ENCODE results near the gene PPRC1. TPM values are rescaled to one million over a fixed set of nuclear protein-coding genes. Genes with fewer than 3 reads are reported as not detected.
"Not testable (repeated sequence)": the region's sequence is repeated elsewhere in the genome, so short reads cannot be mapped to it uniquely, and the experiment has no call there.

The PPRC1 gene
- total RNA-seq, 1 donor from 2014 or later = 45.6 TPM

- ATAC-seq (no peak), DNase-seq (ENCODE audit: low spot score) (no peak)
- intact Hi-C loops (cut with DNase I) = no loop called here
Observed at GRCh38 chr10:102184606-102185005, 51.8 kb downstream of the PPRC1 start.

- intact Hi-C loops (cut with DNase I) = no loop called here
- DNase-seq (ENCODE audit: low spot score) (no peak), ATAC-seq (no peak)
Observed at GRCh38 chr10:102185272-102185671, 52.4 kb downstream of the PPRC1 start.

GRCh38 chr10:102185811-102186527 lies 53.1 kb downstream of the PPRC1 start:
- no peak for ATAC-seq
- intact Hi-C loops (cut with DNase I) = no loop called here

GRCh38 chr10:102188298-102188940 lies 55.6 kb downstream of the PPRC1 start:
- intact Hi-C loops (cut with DNase I) = no loop called here
- ATAC-seq (peak; percentile 17), DNase-seq (ENCODE audit: low spot score) (no peak)

More at GRCh38 chr10:102185811-102186527, 53.1 kb downstream of the PPRC1 start:
- no peak for DNase-seq (ENCODE audit: low spot score)

DNA sequence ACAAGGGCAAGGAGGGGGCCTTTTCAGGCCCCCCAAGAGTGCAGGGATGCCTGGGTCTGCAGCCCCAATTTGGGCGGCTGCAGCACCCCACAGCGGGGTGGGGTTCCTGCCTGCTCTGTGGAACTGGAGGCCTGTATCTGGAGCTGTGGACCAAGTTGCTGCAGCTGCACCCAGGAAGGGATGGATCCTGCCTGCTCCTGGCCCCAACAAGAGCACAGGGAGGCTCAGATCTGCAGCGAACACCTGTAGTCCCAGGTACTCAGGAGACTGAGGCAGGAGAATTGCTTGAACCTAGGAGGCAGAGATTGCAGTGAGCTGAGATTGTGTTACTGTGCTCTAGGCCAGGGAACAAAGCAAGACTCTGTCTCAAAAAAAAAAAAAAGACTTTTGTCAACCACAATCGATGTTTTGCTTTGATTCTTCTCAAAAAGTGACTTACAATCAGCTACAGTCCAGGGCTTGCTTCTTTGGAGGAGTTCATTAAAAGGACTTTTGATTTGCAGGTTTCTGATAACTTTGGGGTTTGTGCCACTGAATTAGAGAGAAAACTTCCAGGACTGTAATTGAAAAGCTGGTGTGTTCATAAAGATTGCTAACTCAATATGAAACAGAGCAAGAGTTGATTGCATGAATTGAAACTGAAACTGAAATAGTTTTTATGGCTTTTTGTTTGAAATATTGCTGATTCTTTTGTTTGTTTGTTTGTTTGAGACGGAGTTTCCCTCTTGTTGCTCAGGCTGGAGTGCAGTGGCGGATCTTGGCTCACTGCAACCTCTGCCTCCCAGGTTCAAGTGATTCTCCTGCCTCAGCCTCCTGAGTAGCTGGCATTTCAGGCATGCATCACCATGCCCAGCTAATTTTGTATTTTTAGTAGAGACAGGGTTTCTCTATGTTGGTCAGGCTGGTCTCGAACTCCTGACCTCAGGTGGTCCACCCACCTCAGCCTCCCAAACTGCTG lies 56.4 kb downstream of the PPRC1 start:
- ATAC-seq; intact Hi-C loops (cut with DNase I); DNase-seq (ENCODE audit: low spot score): not testable (repeated sequence)

DNA sequence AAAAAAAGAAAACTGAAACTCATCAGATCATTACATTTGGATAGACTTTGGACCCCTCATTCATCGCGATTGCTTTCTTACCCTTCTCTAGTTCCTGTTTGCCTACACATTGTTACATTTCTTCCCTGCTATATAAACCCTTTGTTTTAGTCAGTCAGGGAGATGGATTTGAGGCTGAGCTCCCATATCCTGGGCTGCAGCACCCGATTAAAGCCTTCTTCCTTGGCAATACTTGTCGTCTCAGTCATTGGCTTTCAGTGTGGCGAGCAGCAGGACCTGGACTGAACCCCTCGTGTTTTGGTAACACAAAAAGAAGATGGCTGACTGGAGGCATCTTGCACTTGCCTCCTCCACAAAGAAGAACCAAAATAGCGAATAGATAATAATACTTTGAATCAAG lies 59.1 kb downstream of the PPRC1 start:
- intact Hi-C loops (cut with DNase I) = no loop called here
- DNase-seq (ENCODE audit: low spot score) (no peak), ATAC-seq (no peak)

DNA sequence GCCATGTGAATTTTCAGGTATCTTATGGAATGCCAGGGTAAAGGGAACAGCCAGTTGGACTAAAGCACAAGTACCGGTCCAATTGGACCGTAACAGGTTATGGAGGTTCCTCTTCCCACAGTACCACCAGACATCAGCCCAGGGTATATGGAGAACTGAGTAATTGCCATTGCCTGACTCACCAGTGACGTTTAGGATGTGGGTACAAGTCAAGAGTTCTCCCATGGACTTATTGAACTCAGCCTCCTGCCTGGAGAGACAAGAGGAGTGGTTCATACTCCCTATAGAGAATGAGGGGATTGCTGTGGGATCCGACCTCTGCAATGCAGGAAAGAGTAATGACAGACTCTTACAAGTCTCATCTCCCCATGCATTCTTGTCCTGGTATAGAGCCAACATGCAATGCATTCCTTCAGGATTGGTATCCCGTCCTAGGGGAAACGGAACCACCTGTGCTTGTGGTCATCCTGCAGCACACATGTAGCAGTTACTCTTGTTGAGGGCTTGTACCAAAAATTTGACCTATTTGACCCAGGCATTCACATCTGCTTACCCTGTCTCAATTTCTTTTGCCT lies 62.5 kb downstream of the PPRC1 start:
- DNase-seq (ENCODE audit: low spot score) (no peak), ATAC-seq (no peak)

DNA sequence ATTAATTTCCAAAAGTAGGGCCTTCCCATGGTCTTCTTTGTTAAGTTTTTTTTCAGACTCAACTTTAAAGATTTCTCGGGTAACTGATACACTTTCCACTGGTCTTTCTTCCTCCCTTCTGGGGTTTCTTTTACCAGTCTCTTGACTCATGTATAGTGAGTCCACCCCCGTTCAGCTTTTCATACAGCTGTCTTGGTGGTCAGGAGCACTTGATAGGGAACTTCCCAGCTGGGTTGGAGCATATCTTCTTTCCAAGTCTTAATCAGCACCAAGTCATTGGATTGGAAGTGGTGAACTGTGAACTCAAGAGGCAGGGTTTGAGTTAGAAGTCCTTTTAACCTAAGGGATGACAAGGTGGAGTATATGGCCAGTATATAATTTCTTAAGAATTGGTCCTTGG lies 64.1 kb downstream of the PPRC1 start:
- ATAC-seq = no peak
- DNase-seq (ENCODE audit: low spot score) = no peak

More for the DNA sequence above, 62.5 kb downstream of the PPRC1 start:
- intact Hi-C loops (cut with DNase I) = no loop called here

DNA sequence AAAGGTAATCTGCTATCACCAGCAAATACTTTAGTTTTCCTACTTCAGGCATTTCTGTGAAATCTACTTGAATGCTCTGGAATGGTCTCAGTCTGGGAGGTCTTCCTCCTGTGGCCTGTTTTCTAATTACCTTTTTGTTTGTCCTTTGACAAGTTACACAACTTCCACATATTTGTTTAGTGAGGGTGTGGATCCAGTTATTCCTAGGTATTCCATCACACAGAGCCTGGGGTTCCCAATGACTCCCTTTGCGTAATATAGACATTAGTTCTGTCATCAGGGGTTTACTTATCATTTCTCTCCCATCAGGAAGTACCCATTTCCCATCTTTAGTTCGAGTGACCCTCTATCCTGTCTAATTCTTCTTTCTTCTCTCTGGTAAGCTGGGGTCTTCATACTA lies 65.2 kb downstream of the PPRC1 start:
- ATAC-seq (no peak), DNase-seq (ENCODE audit: low spot score) (no peak)
- intact Hi-C loops (cut with DNase I) = no loop called here

More for the DNA sequence above, 64.1 kb downstream of the PPRC1 start:
- intact Hi-C loops (cut with DNase I) = no loop called here

Other genes with a start within 250 kb of the PPRC1 start
- 30.9 TPM for gene ARMH3, start 76.9 kb upstream of the PPRC1 start, total RNA-seq
- 14.0 TPM for gene HPS6, start 67.7 kb upstream of the PPRC1 start, total RNA-seq
- gene LDB1, start 12.7 kb upstream of the PPRC1 start, total RNA-seq = 64.3 TPM
- gene NOLC1, start 19.3 kb downstream of the PPRC1 start, total RNA-seq = 46.7 TPM
- not detected for gene ELOVL3, start 93.3 kb downstream of the PPRC1 start, total RNA-seq
- not detected for gene PITX3, start 108.5 kb downstream of the PPRC1 start, total RNA-seq
- gene GBF1, start 112.5 kb downstream of the PPRC1 start, total RNA-seq = 39.5 TPM